GM19099 (cell line): ENCODE results near the gene PUSL1.

Source experiments
- POLR2A ChIP-seq: IDR thresholded peaks from 3 replicates; pipeline ENCODE4 v1.6.1; 2011; ENCODE audit warnings: low read depth; ENCODE audit not compliant: insufficient read length; ENCODE audit errors: extremely low read depth

Gene PUSL1

GRCh38 chr1:1330366-1331067 lies 22.1 kb downstream of the PUSL1 start:
- TF ChIP-seq POLR2A = no peak

- TF ChIP-seq POLR2A = no peak
These were observed 22.9 kb downstream of the PUSL1 start, which contains the start of gene TAS1R3 for GRCh38 chr1:1331068-1331965. TSS of gene TAS1R3 (plus strand) at chr1:1331280. CDS start at chr1:1331346, 66 bp downstream.

- TF ChIP-seq POLR2A = no peak
These were observed 23.8 kb downstream of the PUSL1 start for GRCh38 chr1:1332031-1332755.

- no peak for TF ChIP-seq POLR2A
These were observed 24.5 kb downstream of the PUSL1 start for GRCh38 chr1:1332774-1333480.

- TF ChIP-seq POLR2A = no peak
These were observed 25.3 kb downstream of the PUSL1 start for GRCh38 chr1:1333551-1334241.

GRCh38 chr1:1334835-1335234 lies 26.4 kb downstream of the PUSL1 start:
- no peak for TF ChIP-seq POLR2A

GRCh38 chr1:1335283-1335682 lies 26.9 kb downstream of the PUSL1 start:
- TF ChIP-seq POLR2A = no peak

GRCh38 chr1:1335792-1336248 lies 27.4 kb downstream of the PUSL1 start:
- TF ChIP-seq POLR2A = no peak

GRCh38 chr1:1336446-1336845 lies 28.0 kb downstream of the PUSL1 start:
- no peak for TF ChIP-seq POLR2A

GRCh38 chr1:1336931-1337792 lies 28.8 kb downstream of the PUSL1 start:
- no peak for TF ChIP-seq POLR2A

- TF ChIP-seq POLR2A = no peak
These were observed 29.4 kb downstream of the PUSL1 start for GRCh38 chr1:1337793-1338147.

GRCh38 chr1:1338278-1338677 lies 29.9 kb downstream of the PUSL1 start:
- no peak for TF ChIP-seq POLR2A

- TF ChIP-seq POLR2A = no peak
These were observed 31.8 kb downstream of the PUSL1 start for GRCh38 chr1:1340185-1340584.
